Neuron (in vitro differentiated cells): ENCODE measurements around the gene GOLGA8S.
"Not testable (repeated sequence)": the region's sequence is repeated elsewhere in the genome, so short reads cannot be mapped to it uniquely, and the experiment has no call there.

Experiments used
- H2AFZ ChIP-seq: one replicate; pipeline ENCODE4 v1.6.1; 2013; ENCODE audit warnings: low read depth, mild to moderate bottlenecking, inconsistent platforms, low read length, moderate library complexity
- H3K27me3 ChIP-seq: one replicate; pipeline ENCODE4 v1.6.1; 2013; ENCODE audit warnings: low read length; ENCODE audit not compliant: insufficient read depth
- H3K36me3 ChIP-seq: one replicate; pipeline ENCODE4 v1.6.1; 2013; ENCODE audit warnings: low read length; ENCODE audit not compliant: insufficient read depth
- H3K4me1 ChIP-seq: one replicate; pipeline ENCODE4 v1.6.1; 2013; ENCODE audit warnings: low read length; ENCODE audit not compliant: insufficient read depth
- H3K4me3 ChIP-seq: 2 replicates; pipeline ENCODE4 v1.5.1; 2013; ENCODE audit warnings: mild to moderate bottlenecking, low read length, moderate library complexity
- H3K9me3 ChIP-seq: one replicate; pipeline ENCODE4 v1.6.1; 2013; ENCODE audit warnings: low read length

Gene GOLGA8S, protein sequence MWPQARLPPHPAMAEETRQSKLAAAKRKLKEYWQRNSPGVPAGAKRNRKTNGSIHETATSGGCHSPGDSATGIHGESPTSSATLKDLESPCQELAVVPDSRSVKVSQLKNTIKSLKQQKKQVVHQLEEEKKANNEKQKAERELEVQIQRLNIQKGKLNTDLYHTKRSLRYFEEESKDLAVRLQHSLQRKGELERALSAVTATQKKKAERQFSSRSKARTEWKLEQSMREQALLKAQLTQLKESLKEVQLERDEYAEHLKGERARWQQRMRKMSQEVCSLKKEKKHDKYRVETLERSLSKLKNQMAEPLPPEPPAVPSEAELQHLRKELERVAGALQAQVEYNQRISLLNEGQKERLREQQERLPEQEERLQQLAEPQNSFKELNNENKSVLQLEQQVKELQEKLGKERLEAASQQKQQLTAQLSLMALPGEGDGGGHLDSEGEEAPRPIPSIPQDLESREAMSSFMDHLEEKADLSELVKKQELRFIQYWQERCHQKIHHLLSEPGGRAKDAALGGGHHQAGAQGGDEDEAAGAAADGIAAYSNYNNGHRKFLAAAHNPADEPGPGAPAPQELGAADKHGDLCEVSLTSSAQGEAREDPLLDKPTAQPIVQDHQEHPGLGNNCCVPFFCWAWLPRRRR

DNA sequence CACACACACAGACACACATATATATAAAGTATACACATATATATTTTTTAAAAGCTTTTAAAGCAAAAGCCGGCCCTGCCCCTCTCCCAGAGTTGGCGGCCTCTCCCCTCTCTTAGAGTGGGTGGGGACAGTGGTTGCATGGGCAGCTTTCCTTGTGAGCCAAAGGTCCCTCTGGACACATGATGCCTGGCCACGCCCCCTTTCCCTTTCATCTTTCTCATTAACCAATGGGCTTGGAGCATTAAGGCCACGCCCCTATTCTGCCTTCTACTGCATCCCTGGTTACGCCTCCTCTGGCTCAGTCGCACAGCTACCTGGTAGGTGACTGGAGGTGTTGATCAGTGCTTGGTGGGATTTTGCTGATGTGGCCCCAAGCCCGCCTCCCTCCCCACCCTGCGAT is at the start of gene GOLGA8S:
GOLGA8S (plus strand) TSS at position 301 of the 400 bp plus-strand sequence; CDS start at position 363, 62 bp downstream.
- not testable (repeated sequence) for H3K36me3 ChIP-seq, H3K4me1 ChIP-seq, H3K9me3 ChIP-seq, H3K4me3 ChIP-seq, H3K27me3 ChIP-seq, H2AFZ ChIP-seq

DNA sequence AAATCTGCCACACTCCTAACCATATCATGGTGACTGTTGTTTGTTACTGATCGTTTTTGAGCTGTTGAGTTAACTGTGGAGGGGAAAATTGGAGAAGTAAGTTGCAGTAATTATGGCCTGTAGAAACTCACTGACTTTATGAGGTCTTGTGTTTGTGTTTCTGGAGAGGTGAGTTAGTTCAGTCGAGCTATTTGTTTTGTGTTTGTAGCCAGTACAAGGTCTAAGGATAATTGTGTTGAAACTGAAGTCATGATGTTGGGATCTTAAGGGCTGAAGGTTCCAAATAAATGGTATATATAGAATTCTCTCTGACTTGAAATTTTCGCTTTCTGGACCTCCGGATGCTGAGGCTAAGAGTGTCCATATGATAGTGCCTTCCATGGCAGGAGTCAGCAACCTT is 49.7 kb upstream of the GOLGA8S start:
- not testable (repeated sequence) for H3K27me3 ChIP-seq, H3K4me1 ChIP-seq, H3K36me3 ChIP-seq, H3K9me3 ChIP-seq, H2AFZ ChIP-seq
- H3K4me3 ChIP-seq: peak overlapping the region; percentile 54

DNA sequence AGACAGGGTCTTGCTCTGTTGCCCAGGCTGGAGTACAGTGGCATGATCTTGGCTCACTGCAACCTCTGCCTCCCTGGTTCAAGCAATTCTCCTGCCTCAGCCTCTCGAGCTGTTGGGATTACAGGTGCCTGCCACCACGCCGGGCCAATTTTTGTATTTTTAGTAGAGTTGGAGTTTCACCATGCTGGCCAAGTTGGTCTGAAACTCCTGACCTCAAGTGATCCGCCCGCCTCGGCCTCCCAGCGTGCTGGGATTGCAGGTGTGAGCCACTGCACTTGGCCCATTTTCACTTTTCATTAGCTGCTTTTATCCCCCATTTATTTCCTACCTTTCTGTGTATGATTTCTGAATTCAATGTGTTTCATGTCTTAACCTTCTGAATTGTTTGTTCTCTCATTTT is 48.6 kb upstream of the GOLGA8S start:
- not testable (repeated sequence) for H3K9me3 ChIP-seq, H3K27me3 ChIP-seq
- peaks cover 14% of the 10 kb centered on the region for H3K36me3 ChIP-seq

DNA sequence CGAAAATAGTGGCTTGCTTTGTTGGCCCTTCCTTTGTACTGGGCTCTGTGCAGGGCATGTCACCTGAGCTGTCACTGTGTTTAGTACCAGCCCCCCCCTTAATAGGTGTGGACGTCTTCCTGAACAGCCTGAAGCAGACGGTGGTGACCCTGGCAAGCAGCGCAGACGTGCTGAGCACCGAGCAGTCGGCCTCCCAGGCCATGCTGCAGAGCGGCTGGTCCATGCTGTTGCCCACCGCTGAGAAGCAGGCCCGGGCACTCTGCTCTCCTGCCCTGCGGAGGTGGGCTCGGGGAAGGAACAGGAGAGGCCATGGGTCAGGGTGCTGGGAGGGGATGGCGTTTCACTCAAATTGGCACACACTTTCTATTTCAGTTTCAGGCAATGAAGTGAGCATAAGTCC is 43.3 kb upstream of the GOLGA8S start:
- not testable (repeated sequence) for H3K4me1 ChIP-seq, H3K9me3 ChIP-seq, H3K27me3 ChIP-seq, H2AFZ ChIP-seq, H3K4me3 ChIP-seq
- H3K36me3 ChIP-seq: peaks cover 15% of the 10 kb centered on the region

More for the DNA sequence above, 48.6 kb upstream of the GOLGA8S start:
- H2AFZ ChIP-seq, H3K4me3 ChIP-seq, H3K4me1 ChIP-seq: not testable (repeated sequence)

DNA sequence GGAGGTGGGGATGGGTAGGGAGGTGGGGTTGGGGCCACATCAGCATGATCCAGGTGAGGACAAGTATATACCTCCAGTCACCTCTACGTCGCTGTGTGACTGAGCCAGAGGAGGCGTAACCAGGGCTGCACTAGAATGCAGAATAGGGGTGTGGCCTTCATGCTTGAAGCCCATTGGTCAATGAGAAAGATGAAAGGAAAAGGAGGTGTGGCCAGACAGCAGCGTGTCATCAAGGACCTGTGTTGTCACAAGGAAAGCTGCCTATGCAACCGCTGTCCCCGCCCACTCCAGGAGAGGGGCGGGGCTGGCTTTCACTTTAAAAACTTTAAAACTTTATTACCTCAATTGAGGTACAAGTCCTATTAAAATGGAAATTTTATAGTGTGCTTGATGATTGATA is 20.5 kb upstream of the GOLGA8S start, which contains the start of gene GOLGA6L26:
GOLGA6L26 (minus strand) TSS at position 101 of the 400 bp plus-strand sequence; CDS start at position 40, 61 bp downstream.
- not testable (repeated sequence) for H3K36me3 ChIP-seq, H3K27me3 ChIP-seq, H3K9me3 ChIP-seq, H3K4me1 ChIP-seq, H3K4me3 ChIP-seq, H2AFZ ChIP-seq

DNA sequence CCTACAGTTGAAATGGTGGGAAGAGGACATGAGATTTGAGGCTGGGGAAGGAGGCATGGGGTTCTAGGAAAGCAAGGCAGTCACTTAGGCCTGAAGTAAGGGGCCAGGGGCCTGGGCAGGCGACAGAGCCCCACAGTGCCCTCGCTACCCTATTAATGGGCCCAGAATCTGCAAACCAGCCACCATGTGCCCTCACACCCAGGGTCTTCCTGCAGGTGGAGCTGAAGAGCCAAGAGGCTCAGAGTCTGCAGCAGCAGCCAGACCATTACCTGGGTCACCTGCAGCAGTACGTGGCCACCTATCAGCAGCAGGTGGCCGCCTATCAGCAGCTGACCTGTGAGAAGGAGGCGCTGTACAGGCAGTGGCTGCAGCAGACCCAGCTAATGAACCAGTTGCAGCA is 8.1 kb downstream of the GOLGA8S start:
- H2AFZ ChIP-seq, H3K4me3 ChIP-seq, H3K4me1 ChIP-seq, H3K9me3 ChIP-seq, H3K36me3 ChIP-seq, H3K27me3 ChIP-seq: not testable (repeated sequence)

DNA sequence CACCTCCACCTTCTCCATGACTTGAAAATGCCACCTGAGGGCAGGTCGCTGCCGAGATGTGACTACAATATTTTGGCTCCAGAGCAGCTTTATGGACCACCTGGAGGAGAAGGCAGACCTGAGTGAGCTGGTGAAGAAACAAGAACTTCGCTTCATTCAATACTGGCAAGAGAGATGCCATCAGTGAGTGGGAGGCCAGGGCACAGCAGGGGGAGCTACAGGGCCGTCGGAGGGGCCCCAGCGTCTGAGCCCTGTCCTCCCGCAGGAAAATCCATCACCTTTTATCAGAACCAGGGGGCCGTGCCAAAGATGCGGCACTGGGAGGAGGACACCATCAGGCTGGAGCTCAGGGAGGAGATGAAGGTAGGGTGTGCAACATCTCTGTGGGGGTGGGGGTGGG is 9.7 kb downstream of the GOLGA8S start:
- H3K4me1 ChIP-seq, H3K4me3 ChIP-seq, H3K9me3 ChIP-seq, H3K27me3 ChIP-seq, H2AFZ ChIP-seq, H3K36me3 ChIP-seq: not testable (repeated sequence)

DNA sequence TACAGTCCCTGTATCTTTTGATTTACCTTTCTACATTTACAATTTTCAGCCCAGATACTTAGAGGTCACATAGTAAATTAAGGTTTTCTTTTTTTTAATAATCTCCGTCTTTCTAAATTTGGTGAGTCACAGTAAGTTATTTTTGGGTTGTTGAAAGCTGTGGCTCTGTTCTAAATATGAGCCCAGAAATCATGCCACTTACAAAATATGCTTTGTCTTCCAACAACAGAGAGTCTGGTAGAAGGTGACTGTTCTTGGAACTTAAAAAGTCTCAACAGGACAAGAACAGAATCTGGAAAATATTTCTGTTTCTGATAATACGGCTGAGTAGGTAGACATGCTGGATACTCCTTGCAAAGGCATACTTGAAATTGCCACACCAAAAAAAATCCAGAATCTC is 16.0 kb downstream of the GOLGA8S start:
- Histone ChIP-seq H3K4me1 (no peaks in the 10 kb centered on the region), H3K27me3 (no peaks in the 10 kb centered on the region), H3K9me3 (no peaks in the 10 kb centered on the region), H3K36me3 (no peaks in the 10 kb centered on the region), H2AFZ (no peak overlapping the region), H3K4me3 (no peak overlapping the region)

DNA sequence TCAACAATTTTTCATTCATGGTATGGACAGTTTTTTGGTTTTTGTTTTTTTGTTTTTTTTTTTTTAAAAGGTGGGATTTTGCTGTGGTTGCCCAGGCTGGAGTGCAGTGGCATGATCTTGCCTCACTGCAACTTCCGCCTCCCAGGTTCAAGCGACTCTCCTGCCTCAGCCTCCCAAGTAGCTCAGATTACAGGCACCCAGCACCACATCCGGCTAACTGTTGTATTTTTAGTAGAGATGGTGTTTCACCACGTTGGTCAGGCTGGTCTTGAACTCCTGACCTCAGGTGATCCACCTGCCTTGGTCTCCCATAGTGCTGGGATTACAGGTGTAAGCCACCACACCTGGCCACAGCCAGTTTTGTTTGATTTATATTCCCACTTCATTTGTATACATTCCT is 16.6 kb downstream of the GOLGA8S start:
- H3K4me3 ChIP-seq, H2AFZ ChIP-seq, H3K9me3 ChIP-seq, H3K27me3 ChIP-seq, H3K4me1 ChIP-seq, H3K36me3 ChIP-seq: not testable (repeated sequence)

DNA sequence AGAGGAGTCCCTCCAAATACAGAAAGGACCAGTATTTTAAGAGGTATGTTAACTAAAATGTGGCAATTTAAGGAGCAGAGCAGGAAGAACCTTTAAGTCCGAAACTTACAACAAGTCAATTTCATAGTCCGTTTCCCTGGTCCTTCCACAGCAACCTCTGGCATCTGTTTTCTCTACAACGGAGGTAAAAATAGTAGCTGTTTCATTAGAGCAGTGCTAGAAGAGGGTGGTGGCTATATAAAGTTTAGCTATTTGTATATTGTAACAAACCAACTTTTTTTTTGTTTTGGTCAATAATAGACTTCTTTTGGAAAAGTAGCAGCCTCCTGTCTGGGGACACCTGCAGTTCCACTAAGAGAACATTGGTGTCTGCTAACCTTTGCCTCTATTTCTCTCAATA is 17.3 kb downstream of the GOLGA8S start:
- not testable (repeated sequence) for H3K4me1 ChIP-seq, H3K9me3 ChIP-seq

DNA sequence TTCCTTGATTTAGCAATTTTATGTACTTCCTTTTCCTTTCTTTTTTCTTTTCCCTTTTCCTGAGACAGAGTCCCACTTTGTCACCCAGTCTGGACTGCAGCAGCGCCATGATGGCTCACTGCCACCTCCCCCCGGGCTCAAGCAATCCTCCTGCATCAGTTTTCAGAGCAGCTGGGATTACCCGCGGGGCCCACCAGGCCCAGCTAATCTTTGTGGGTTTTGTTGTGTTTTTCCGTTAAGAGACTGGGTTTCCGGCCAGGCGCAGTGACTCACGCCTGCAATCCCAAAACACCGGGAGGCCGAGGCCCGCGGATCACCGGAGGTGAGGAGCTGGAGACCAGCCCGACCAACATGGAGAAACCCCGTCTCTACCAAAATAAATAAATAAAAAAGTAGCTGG is 17.7 kb downstream of the GOLGA8S start:
- no peak overlapping the region for H2AFZ ChIP-seq
- H3K4me3 ChIP-seq: no peak overlapping the region
- no peaks in the 10 kb centered on the region for H3K27me3 ChIP-seq
- no peaks in the 10 kb centered on the region for H3K4me1 ChIP-seq
- no peaks in the 10 kb centered on the region for H3K36me3 ChIP-seq
- no peaks in the 10 kb centered on the region for H3K9me3 ChIP-seq

More for the DNA sequence above, 17.3 kb downstream of the GOLGA8S start:
- H3K27me3 ChIP-seq, H3K4me3 ChIP-seq, H2AFZ ChIP-seq, H3K36me3 ChIP-seq: not testable (repeated sequence)

DNA sequence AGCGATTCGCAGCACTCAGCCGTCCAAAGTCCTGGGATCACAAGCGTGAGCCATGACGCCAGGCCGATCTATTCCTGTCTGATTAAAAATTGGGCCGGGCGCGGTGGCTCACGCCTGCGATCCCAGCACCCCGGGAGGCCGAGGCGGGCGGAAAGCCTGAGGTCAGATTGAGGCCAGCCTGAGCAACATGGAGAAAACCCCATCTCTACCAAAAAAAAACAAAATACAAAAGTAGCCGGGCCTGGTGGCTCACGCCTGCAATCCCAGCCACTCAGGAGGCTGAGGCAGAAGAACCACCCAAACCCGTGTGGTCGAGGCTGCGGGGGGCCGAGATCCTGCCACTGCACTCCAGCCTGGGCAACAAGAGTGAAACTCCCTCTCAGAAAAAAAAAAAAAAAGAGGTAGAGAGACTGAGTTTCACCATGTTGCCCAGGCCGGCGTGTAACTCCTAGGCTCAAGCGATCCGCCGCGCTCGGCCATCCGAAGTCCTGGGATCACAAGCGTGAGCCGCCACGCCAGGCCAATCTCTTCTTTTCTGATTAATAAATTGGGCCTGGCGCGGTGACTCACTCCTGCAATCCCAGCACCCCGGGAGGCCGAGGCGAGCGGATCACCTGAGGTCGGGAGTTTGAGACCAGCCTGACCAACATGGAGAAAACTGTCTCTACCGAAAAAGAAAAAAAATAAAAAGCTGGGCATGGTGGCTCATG is 18.5 kb downstream of the GOLGA8S start:
- H3K4me1 ChIP-seq, H3K4me3 ChIP-seq, H3K9me3 ChIP-seq, H3K27me3 ChIP-seq, H3K36me3 ChIP-seq, H2AFZ ChIP-seq: not testable (repeated sequence)

DNA sequence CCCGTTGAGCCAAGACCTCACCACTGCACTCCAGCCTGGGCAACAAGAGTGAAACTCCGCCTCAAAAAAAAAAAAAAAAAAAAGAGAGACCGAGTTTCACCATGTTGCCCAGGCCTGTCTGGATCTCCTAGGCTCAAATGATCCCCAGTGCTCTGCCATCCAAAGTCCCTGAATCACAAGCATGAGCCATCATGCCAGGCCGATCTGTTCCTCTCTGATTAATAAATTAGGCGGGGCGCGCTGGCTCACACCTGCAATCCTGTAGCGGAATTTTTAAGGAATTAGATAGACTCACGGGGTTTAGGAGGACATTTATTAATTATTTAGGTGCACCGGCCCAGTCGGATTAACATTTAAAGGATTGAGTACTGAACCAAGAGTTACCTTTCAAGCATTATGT is 19.7 kb downstream of the GOLGA8S start:
- H3K4me1 ChIP-seq, H3K9me3 ChIP-seq, H3K27me3 ChIP-seq, H3K36me3 ChIP-seq, H3K4me3 ChIP-seq, H2AFZ ChIP-seq: not testable (repeated sequence)
